ENCODE data around the gene FMN1. TPM values are rescaled to one million over a fixed set of nuclear protein-coding genes. Genes with fewer than 3 reads are reported as not detected.

Gene FMN1
- total RNA-seq, 1 experiment from 2014 or later: 1.2 TPM

- TF ChIP-seq CTCF (IDR thresholded peaks at IDR 0.05; ENCODE audit: unreplicated experiment): no peak
- BruUV-seq (replicated peaks): no TSS peak
- no peaks in the 10 kb centered on the region for H3K27me3 Mint-ChIP-seq (ENCODE audit: insufficient read depth, unreplicated experiment)
- H3K4me3 Mint-ChIP-seq (ENCODE audit: unreplicated experiment): no peak overlapping the region
- peaks cover 17% of the 10 kb centered on the region for H3K4me1 Mint-ChIP-seq (ENCODE audit: insufficient read depth, unreplicated experiment)
- H3K36me3 Mint-ChIP-seq (ENCODE audit: insufficient read depth, unreplicated experiment): peaks cover 11% of the 10 kb centered on the region
- DNase-seq (ENCODE audit: unreplicated experiment): no peak
- no peak overlapping the region for H3K27ac Mint-ChIP-seq (ENCODE audit: low read depth, unreplicated experiment)
- intact Hi-C loops (cut with micrococcal nuclease): no loop called here
- H3K9me3 Mint-ChIP-seq (ENCODE audit: unreplicated experiment): peaks cover 7% of the 10 kb centered on the region
- ChIA-PET POLR2A (interaction anchor here (0.9 to 4.0 kb wide), 2 partner anchors 10 to 129 kb away, joined by 4 to 12 read pairs; no protein-coding TSS in a partner anchor), CTCF (interaction anchor here (0.5 to 17.3 kb wide), 8 partner anchors 9 to 141 kb away, joined by 3 to 292 read pairs (median 4); no protein-coding TSS in a partner anchor)
Measured at GRCh38 chr15:33142708-33143107, 51.8 kb downstream of the FMN1 start.

GRCh38 chr15:33138000-33138399, 56.5 kb downstream of the FMN1 start:
- intact Hi-C loops (cut with micrococcal nuclease): loop anchor here (10.0 kb wide), 1 partner anchor 293 kb away; no protein-coding TSS in a partner anchor
- Mint-ChIP-seq H3K27ac (ENCODE audit: low read depth, unreplicated experiment) (no peak overlapping the region), H3K27me3 (ENCODE audit: insufficient read depth, unreplicated experiment) (no peaks in the 10 kb centered on the region), H3K4me1 (ENCODE audit: insufficient read depth, unreplicated experiment) (no peaks in the 10 kb centered on the region), H3K36me3 (ENCODE audit: insufficient read depth, unreplicated experiment) (no peaks in the 10 kb centered on the region), H3K4me3 (ENCODE audit: unreplicated experiment) (no peak overlapping the region), H3K9me3 (ENCODE audit: unreplicated experiment) (no peaks in the 10 kb centered on the region)
- ChIA-PET POLR2A (interaction anchor here (0.7 to 1.0 kb wide), 2 partner anchors 7 to 51 kb away, joined by 3 to 5 read pairs; no protein-coding TSS in a partner anchor), CTCF (interaction anchor here (0.6 to 17.3 kb wide), 6 partner anchors 45 to 476 kb away, joined by 3 to 292 read pairs (median 4); no protein-coding TSS in a partner anchor)
- no TSS peak for BruUV-seq (replicated peaks)
- TF ChIP-seq CTCF (IDR thresholded peaks at IDR 0.05; ENCODE audit: unreplicated experiment): no peak
- no peak for DNase-seq (ENCODE audit: unreplicated experiment)

DNA sequence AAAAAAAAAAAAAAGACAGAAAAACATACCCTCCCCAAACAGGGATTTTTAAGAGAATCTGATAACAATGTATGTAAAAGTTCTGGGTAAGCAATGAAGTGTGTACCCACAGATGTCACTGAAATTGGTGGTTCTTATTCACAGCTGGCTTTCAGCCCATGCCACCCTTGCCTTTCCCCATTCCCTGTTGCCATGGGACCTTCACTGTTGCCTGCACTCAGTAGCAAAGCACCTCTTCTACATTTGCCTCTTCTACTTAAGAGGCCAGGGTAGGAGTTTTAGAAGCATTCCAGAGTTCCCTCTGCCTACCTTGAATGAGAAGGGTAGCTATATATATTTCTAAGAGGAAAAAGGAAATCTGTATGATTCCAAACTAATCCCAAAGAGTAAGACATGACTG, 57.4 kb downstream of the FMN1 start:
- H3K36me3 Mint-ChIP-seq (ENCODE audit: insufficient read depth, unreplicated experiment): no peaks in the 10 kb centered on the region
- no TSS peak for BruUV-seq (replicated peaks)
- no peak overlapping the region for H3K27ac Mint-ChIP-seq (ENCODE audit: low read depth, unreplicated experiment)
- H3K9me3 Mint-ChIP-seq (ENCODE audit: unreplicated experiment): no peaks in the 10 kb centered on the region
- no peak for DNase-seq (ENCODE audit: unreplicated experiment)
- CTCF ChIA-PET: interaction anchor here (0.8 to 17.3 kb wide), 4 partner anchors 50 to 120 kb away, joined by 4 to 292 read pairs (median 6); no protein-coding TSS in a partner anchor
- H3K27me3 Mint-ChIP-seq (ENCODE audit: insufficient read depth, unreplicated experiment): no peaks in the 10 kb centered on the region
- H3K4me3 Mint-ChIP-seq (ENCODE audit: unreplicated experiment): no peak overlapping the region
- POLR2A ChIA-PET: interaction anchor here (0.6 to 1.0 kb wide), 4 partner anchors 8 to 475 kb away, joined by 3 to 5 read pairs (median 3); no protein-coding TSS in a partner anchor
- no peak for TF ChIP-seq CTCF (IDR thresholded peaks at IDR 0.05; ENCODE audit: unreplicated experiment)
- intact Hi-C loops (cut with micrococcal nuclease): loop anchor here (10.0 kb wide), 1 partner anchor 292 kb away; no protein-coding TSS in a partner anchor
- H3K4me1 Mint-ChIP-seq (ENCODE audit: insufficient read depth, unreplicated experiment): peaks cover 8% of the 10 kb centered on the region

DNA sequence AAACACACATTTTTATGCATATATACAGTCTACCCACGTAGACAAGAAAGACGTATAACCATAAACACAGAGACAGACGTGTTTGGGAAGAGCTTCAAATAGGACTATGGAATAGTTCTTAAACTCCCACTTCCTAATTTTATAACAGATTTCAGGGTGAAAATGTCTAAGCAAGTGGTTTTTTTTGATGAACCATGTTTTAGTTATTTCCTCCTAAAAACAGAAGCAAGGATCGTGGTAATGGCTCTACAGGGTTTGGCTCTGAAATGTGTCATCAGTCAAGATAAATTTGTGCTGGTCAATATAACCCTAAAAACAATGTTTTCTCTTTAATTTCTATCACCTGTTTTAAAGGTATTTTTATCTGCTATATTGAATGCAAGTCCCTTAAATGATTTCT, 58.2 kb downstream of the FMN1 start:
- intact Hi-C loops (cut with micrococcal nuclease): loop anchor here (10.0 kb wide), 1 partner anchor 292 kb away; no protein-coding TSS in a partner anchor
- Mint-ChIP-seq H3K27ac (ENCODE audit: low read depth, unreplicated experiment) (no peak overlapping the region), H3K9me3 (ENCODE audit: unreplicated experiment) (no peaks in the 10 kb centered on the region), H3K27me3 (ENCODE audit: insufficient read depth, unreplicated experiment) (no peaks in the 10 kb centered on the region), H3K4me1 (ENCODE audit: insufficient read depth, unreplicated experiment) (peaks cover 12% of the 10 kb centered on the region), H3K4me3 (ENCODE audit: unreplicated experiment) (no peak overlapping the region), H3K36me3 (ENCODE audit: insufficient read depth, unreplicated experiment) (no peaks in the 10 kb centered on the region)
- ChIA-PET POLR2A (interaction anchor here (0.6 to 1.7 kb wide), 2 partner anchors 9 to 118 kb away, joined by 3 to 8 read pairs; no protein-coding TSS in a partner anchor), CTCF (interaction anchor here (0.6 to 17.3 kb wide), 9 partner anchors 8 to 601 kb away, joined by 3 to 292 read pairs (median 4); no protein-coding TSS in a partner anchor)
- no peak for DNase-seq (ENCODE audit: unreplicated experiment)
- BruUV-seq (replicated peaks): no TSS peak
- TF ChIP-seq CTCF (IDR thresholded peaks at IDR 0.05; ENCODE audit: unreplicated experiment): no peak

All from MCF 10A (cell line).